ENCODE data around the gene A4GNT. TPM values are rescaled to one million over a fixed set of nuclear protein-coding genes. Genes with fewer than 3 reads are reported as not detected.

The A4GNT gene
- polyA plus RNA-seq, 4 donors: 0.12 to 3.5 (median 1.1) TPM

DNA sequence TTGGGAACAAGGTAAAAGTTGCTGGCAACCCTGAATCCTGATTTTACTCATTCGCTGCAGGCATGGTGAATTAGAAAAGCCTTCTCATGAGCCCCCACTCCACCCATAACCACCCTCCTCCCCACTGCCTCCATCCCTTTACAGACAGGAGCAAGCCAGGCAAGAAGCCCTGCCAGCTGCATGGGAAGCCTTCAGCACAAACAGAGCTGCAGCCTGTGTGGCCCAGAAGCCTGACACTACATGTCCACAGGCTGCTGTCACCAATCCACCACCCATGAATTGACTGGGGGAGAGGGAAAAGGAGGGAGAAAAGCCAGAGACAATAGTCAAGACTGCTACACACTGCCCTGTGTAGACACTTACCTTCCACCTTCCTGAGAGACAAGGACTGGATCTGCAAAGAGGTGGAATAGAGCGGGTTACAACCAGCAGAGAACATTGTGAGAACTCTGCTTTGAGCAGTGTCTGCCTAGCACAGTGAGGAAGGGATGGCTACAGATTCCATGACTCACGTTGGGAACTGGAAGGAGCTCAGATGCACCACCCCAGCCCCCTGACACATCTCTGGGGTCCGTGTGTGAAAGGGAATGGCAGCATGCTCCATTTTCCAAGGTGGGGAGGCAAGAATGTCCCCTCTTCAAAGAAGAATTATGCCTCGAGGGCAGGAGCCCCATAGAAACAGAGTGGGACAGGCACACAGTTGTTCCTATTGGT is 50.7 kb downstream of the A4GNT start:
- no peak for DNase-seq (ENCODE audit: low read depth in 4 of 4, low spot score in 3 of 4)

DNA sequence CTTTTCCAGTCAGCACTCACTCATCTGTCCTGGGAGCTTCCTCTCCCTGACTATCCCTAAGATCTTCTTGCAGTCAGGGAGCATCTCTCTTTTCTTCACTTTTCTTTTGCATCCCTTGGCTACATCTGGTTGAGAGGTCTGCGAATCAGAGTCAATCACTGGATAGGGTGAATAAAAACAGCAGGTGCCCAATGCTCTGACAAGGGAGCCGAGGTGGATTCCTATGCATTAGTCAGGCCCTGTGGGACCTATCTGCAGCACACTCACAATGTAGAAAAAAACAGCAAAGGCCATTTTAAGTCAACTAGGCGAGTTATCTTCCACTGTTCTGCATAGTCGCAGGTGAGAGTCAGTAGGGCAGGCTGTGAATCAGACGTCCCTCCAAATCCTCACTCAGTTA is 52.3 kb downstream of the A4GNT start:
- no peak for DNase-seq (ENCODE audit: low read depth in 4 of 4, low spot score in 3 of 4)

DNA sequence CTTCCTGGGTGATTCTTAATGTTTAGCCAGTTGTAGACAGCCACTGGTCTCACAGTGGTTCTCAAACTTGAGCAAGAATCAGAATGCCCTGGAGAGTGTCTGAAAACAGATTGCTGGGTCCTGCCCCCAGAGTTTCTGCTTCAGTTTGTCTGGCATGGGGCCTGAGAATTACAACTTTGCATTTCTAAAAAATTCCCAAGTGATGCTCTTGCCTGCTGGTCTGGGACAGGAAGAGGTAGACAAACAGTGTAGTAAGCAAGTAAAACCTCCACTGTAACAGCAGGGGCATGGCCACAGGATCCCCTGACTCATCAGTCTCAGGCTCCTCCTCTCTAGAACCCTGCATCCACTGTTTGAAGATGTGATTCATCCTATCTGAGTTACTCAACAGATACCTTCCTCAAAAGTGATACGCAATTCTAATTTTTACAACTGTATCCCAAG is 53.3 kb downstream of the A4GNT start:
- no peak for DNase-seq (ENCODE audit: low read depth in 4 of 4, low spot score in 3 of 4)

DNA sequence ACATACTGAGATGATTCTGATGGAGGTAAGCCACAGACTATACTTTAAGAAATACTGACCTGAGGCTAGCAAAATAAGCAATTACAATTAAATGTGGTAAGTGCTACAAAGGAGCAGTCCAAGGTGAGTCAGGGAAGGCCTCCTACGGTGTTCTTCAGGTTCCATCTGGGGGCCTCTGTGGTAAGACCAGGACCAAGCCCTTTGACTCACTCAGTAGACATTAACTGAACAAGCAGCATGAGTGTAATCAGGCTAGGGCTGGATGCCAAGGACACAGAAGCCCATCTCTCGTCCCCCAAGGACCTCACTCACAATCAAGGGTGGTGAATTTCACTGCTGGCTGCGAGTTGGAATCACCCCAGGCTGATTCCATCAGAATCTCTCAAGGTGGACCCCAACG is 54.1 kb downstream of the A4GNT start:
- no peak for DNase-seq (ENCODE audit: low read depth in 4 of 4, low spot score in 3 of 4)

Other genes starting within 250 kb of the A4GNT start
- gene CLDN18, start 122.2 kb downstream of the A4GNT start, polyA plus RNA-seq (ENCODE audit: insufficient read length in 4 of 4): 1 to 10 TPM in 3 of 4 donors, under 1 TPM in 1; 0.67 to 2.2 (median 1.9) TPM
- gene DZIP1L, start 16.8 kb downstream of the A4GNT start, polyA plus RNA-seq (ENCODE audit: insufficient read length in 4 of 4): 10 to 100 TPM in 3 of 4 donors, 1 to 10 TPM in 1; 9.6 to 22.9 (median 14.8) TPM
- gene DBR1, start 42.5 kb upstream of the A4GNT start, polyA plus RNA-seq (ENCODE audit: insufficient read length in 4 of 4): 10 to 100 TPM; 15.9 to 22.7 (median 21.2) TPM
- gene ARMC8, start 54.9 kb upstream of the A4GNT start, polyA plus RNA-seq (ENCODE audit: insufficient read length in 4 of 4): 10 to 100 TPM; 40.7 to 61.0 (median 47.7) TPM
- 1 to 10 TPM in 3 of 4 donors, under 1 TPM in 1; 0.72 to 4.0 (median 2.3) TPM for gene NME9, start 197.5 kb upstream of the A4GNT start, polyA plus RNA-seq (ENCODE audit: insufficient read length in 4 of 4)
- gene MRAS, start 216.2 kb upstream of the A4GNT start, polyA plus RNA-seq (ENCODE audit: insufficient read length in 4 of 4): 10 to 100 TPM; 30.0 to 34.8 (median 31.7) TPM

Measured in left renal pelvis (tissue), 4 donors.